ENCODE results near the gene ABLIM1.

ABLIM1 gene

DNA sequence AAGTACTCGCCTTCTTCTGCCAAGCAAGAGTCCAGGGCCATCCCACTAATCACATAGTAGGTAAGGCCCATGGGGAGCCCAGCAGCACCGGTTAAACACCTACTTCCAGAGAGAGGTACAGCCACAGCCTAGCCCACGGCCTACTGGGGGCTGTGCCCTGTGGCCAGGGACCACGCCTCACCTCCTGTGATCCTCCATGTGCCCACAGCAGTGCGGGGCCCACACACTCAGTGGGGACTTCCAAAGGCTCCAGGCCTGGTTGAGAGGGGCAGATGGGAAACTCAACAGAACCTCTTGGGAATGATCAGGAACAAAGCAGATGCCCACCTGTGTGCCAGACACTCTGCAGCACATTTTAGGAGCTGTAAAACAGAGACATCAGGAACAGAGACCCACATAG is 273.5 kb downstream of the ABLIM1 start:
- TF ChIP-seq, protein P1, sequence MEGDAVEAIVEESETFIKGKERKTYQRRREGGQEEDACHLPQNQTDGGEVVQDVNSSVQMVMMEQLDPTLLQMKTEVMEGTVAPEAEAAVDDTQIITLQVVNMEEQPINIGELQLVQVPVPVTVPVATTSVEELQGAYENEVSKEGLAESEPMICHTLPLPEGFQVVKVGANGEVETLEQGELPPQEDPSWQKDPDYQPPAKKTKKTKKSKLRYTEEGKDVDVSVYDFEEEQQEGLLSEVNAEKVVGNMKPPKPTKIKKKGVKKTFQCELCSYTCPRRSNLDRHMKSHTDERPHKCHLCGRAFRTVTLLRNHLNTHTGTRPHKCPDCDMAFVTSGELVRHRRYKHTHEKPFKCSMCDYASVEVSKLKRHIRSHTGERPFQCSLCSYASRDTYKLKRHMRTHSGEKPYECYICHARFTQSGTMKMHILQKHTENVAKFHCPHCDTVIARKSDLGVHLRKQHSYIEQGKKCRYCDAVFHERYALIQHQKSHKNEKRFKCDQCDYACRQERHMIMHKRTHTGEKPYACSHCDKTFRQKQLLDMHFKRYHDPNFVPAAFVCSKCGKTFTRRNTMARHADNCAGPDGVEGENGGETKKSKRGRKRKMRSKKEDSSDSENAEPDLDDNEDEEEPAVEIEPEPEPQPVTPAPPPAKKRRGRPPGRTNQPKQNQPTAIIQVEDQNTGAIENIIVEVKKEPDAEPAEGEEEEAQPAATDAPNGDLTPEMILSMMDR (IDR thresholded peaks at IDR 0.05; ENCODE audit: low read length, missing control alignments): no peak
- no peak for DNase-seq (ENCODE audit: low read depth)
- H3K4me3 ChIP-seq (replicated peaks; ENCODE audit: low read depth, low read length): no peak overlapping the region

DNA sequence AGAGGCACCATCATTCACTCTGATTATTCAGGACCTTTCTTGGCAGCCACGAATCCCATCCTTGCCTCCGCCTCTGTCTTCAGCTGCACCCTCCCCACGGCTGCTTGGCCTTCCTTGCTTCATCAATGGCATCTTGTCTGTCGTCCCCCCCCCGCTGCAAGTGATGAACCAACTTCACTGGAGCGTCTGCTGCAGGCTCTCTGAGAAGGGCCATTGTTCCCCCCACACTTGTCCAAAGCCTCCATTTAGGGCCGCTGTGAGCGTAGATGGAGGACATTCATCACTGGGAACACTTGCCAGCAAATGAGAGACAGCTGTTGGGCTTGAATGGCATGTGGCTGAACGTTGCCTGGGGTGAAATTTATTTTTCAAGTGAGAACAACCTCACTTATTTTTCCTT is 273.9 kb downstream of the ABLIM1 start:
- DNase-seq (ENCODE audit: low read depth): no peak
- TF ChIP-seq, protein P1 (IDR thresholded peaks at IDR 0.05; ENCODE audit: low read length, missing control alignments): no peak
- no peak overlapping the region for H3K4me3 ChIP-seq (replicated peaks; ENCODE audit: low read depth, low read length)

All from fibroblast of pulmonary artery (primary cell).